ENCODE results near the gene CPA4.
"Not testable (repeated sequence)": the region's sequence is repeated elsewhere in the genome, so short reads cannot be mapped to it uniquely, and the experiment has no call there.

The CPA4 gene, protein sequence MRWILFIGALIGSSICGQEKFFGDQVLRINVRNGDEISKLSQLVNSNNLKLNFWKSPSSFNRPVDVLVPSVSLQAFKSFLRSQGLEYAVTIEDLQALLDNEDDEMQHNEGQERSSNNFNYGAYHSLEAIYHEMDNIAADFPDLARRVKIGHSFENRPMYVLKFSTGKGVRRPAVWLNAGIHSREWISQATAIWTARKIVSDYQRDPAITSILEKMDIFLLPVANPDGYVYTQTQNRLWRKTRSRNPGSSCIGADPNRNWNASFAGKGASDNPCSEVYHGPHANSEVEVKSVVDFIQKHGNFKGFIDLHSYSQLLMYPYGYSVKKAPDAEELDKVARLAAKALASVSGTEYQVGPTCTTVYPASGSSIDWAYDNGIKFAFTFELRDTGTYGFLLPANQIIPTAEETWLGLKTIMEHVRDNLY

DNA sequence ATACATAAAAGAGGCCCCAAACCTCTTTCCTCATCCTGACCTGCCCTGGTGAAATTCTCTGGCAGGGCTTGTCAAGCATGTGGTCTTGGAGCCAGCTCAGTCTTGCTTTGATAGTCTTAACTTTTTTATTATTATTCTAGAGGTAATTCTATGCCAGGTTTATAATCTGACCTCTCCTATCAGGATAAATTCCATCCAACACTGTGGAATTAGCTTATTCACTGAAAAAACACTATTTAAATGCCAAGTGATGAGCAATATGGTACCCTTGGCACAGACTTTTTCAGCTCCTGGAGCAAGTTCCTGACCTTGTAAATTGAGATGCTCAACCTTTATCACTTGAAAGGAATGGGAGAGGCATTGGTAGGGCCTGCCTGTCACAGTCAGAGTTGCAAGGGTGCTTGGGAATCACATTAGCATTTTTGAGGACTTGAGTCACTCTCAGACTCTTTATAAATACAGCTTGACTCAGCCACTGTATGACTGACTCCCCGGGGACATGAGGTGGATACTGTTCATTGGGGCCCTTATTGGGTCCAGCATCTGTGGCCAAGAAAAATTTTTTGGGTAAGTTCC, at the start of gene CPA4:
Gene CPA4, plus strand, starts transcription at position 480 of the 576 bp plus-strand sequence. Its CDS starts 20 bp downstream, at position 500.
- no peak for DNase-seq

DNA sequence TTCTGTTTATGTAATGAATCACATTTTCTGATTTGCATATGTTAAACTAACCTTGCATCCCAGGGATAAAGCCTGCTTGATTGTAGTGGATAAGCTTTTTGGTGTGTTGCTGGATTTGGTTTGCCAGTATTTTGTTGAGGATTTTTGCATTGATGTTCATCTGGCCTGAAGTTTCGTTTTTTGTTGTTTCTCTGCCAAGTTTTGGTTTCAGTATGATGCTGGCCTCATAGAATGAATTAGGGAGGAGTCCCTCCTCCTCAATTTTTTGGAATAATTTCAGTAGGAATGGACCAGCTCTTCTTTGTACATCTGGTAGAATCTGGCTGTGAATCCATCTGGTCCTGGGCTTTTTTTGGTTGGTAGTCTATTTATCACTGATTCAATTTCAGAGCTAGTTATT, 49.5 kb upstream of the CPA4 start:
- not testable (repeated sequence) for DNase-seq

DNA sequence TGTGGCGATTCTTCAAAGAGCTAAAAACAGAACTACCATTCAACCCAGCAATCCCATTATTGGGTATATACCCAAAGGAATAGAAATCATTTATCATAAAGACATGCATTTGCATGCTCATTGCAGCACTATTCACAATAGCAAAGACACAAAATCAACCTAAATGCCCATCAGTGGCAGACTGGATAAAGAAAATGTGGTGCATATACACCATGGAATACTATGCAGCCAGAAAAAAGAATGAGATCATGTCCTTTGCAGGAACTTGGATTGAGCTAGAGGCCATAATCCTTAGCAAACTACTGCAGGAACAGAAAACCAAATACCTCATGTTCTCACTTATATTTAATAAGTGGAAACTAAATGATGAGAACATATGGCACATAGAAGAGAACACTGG, 46.5 kb upstream of the CPA4 start:
- DNase-seq = not testable (repeated sequence)

DNA sequence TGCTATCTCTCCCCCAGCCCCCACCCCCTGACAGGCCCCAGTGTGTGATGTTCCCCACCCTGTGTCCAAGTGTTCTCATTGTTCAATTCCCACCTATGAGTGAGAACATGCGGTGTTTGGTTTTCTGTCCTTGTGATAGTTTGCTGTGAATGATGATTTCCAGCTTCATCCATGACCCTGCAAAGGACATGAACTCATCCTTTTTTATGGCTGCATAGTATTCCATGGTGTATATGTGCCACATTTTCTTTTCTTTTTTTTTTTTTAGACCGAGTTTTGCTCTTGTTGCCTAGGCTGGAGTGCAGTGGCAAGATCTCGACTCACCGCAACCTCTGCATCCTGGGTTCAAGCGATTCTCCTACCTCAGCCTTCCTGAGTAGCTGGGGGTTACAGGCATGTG, 44.1 kb upstream of the CPA4 start:
- DNase-seq = not testable (repeated sequence)

DNA sequence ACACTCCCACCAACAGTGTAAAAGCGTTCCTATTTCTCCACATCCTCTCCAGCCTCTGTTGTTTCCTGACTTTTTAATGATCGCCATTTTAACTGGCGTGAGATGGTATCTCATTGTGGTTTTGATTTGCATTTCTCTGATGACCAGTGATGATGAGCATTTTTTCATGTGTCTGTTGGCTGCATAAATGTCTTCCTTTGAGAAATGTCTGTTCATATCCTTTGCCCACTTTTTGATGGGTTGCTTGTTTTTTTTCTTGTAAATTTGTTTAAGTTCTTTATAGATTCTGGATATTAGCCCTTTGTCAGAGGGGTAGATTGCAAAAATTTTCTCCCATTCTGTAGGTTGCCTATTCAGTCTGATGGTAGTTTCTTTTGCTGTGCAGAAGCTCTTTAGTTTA, 43.3 kb upstream of the CPA4 start:
- DNase-seq = not testable (repeated sequence)

DNA sequence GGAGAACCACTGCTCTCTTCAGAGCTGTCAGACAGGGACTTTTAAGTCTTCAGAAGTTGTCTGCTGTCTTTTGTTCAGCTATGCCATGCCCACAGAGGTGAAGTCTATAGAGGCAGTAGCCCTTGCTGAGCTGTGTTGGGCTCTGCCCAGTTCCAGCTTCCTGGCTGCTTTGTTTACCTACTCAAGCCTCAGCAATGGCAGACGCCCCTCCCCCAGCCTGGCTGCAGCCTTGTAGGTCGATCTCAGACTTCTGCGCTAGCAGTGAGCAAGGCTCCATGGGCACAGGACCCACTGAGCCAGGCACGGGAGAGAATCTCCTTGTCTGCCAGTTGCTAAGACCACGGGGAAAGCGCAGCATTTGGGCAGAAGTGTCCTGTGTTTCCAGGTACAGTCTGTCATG, 38.4 kb upstream of the CPA4 start:
- no peak for DNase-seq

DNA sequence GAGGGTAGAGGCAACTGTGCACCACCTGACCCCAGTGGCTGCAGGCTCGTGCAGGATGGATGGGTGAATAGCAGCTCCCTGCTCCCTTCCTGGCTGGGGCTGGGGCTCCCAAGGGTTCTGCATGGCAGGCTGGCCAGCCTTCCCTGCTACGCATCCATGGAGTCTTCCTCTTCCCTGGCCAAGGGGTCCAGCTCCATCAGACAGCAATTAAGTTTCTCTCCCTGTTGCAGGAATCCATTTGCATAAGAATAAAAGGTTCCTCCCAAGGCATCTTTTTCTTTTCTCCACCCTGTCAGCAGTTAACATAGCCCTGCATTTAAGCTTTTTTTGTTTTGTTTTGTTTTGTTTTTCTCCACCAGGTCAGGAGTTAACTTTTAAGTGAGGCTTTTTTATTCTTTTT, 36.3 kb upstream of the CPA4 start:
- DNase-seq = no peak

DNA sequence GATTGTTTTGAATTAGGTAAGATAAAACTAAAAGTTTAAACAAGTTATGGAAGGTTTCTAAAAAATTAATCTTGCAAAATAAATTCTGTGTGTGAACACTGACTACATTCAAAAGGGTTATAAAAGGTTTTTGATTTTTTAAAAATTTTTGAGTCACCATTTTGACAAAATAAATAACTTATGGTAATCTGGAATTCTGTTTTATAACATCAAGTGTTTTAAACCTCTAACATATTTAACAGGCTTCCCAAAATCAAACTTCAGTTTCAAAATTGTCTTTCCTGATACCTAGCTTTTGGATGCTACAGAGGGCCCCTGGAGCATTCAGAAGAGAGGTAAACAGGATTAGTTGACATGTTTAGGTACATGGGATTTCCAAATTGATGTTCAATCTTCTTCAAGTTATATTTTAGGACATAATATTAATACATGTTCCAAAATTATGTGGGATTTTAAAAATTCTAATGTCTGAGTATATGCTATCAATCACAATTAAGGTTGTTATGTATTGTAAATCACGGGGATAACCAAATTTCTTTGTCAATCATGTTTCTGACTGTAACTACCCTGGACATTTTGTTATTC, 34.4 kb upstream of the CPA4 start:
- DNase-seq = no peak

DNA sequence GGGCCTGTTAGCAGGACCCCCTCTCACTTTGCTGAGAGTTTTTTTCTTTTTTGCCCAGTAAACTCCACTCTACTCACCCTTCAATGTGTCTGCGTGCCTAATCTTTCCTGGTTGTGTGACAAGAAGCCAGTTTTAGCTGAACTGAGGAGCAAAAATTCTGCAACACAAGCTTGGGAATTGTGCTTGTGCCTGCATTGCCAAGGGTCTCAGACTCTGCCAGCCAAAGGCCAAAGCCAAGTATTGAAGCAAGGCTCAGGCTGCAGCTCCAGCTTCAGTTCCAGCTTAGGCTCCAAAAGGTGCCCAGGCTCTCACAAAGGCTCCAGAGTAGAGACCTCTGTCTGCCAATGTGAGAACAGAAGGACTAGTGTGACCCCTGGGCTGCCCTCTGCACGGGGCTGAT, 30.5 kb upstream of the CPA4 start:
- DNase-seq = no peak

DNA sequence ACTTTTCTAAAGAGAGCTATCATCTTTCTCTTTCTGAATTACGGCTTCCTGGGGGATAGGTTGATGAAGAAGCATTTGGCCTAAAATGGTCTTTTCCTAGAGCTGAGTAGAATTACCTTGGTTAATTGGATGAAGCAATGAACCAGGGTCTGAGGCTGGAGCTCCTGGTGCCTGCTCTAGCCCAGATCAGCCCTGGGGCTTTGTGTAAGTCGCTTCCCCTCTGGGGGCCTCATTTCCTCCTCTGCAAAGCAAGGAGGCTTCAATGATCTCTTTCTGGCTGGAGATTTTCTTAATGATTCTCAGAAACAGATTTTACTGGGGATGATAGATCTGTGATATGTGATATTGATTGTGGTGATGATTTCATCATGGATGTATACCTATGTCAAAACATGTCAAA, 29.8 kb upstream of the CPA4 start:
- DNase-seq = no peak

DNA sequence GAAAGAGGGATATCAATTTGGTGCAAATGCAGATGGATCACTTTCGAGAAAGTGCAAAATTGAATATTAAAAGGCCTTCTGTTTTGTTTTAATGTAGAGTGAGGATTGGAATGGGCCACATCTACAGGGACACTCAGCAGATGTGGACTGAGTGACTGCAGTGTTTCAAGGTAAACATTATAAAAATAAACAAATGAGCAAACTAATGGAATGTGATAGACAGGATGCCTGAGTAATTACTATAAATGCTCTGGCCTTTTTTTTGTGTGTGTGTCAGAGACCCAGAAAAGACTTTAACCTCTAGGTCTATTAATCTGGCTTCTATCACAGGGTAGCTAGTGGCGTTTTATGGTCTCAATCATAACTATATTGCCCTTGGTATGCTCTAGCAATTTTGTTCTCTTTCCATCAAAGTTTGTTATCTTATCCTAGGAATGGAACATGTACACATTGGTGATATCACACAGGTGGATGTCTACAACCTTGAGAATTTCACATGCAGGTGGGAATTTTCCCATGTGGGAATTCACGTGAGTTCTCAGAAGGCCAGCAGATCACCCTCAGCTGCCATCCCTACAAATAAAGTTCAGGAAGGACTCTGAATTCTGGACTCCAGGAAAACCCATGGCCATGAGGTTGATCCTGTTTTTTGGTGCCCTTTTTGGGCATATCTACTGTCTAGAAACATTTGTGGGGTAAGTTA, 26.6 kb upstream of the CPA4 start, which contains the start of gene CPA2:
Gene CPA2, plus strand, starts transcription at position 606 of the 703 bp plus-strand sequence. Its CDS starts 19 bp downstream, at position 625.
- no peak for DNase-seq

DNA sequence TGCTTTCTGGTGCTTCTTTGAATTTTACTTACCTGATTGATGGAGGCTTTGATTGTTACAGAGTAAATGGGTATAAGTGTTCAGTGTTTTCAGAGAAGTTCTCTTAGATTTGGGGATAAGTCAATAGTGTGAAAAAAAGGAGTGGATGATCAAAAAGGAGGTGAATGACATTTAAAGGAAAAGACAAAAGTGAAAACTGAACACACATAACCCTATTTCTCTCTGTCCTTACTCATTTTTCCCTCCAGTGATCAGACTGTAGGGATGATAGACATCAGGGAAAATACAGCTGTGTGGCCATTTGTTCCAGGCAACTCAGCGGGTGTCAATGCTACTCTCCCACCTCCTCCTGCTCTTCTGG, 26.0 kb upstream of the CPA4 start:
- no peak for DNase-seq

DNA sequence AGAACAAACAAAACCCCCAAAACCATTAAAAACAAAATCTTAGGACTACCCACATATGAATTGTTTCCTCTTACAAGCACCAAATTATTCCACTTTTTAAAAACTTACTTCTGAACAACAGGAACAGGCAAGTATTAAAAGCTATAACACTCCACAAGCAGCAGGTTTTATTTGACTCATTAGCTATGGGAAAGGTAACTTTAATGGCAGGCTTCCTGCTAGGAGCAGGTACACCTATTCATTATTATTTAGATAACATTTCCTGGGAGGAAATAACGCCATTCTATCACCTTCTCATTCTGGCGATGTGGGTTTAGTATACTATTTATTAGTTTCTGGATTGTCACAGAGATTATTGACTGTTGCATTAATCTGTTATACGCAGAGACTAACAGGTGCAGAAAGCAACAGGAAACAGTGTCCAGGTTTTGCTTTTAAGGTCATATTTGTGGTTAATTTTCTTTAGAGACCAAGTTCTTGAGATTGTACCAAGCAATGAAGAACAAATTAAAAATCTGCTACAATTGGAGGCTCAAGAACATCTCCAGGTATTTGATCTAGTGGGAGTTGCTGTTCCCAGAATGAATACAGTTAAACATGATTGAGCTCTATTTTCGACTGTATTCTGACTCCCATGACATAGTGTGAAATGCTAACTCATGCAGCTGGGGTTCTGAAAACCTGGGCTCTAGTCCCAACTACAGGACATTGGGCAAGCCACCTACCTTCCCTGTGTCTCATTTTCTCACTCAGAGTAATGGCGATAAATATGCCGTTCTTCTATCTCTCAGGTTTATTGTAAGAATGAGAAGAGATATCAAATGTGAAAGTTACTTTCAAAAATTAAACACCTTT, 24.3 kb upstream of the CPA4 start:
- DNase-seq = no peak

DNA sequence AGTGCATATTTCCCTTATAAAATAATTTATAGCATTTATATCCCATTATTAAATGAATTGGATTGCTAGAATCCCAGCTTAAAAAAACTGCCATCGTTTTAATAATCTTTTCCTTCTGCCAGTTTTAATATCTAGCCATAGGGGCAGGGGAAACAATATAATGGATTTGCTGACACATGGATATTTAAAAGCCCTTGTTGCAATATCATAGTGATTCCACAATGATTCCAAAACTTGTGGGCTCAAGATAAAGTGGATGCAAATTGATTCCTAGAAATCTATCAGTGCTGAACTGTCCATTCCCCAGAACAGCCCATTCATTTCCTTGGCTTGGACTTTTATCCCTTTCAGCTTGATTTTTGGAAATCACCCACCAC, 23.7 kb upstream of the CPA4 start:
- no peak for DNase-seq

DNA sequence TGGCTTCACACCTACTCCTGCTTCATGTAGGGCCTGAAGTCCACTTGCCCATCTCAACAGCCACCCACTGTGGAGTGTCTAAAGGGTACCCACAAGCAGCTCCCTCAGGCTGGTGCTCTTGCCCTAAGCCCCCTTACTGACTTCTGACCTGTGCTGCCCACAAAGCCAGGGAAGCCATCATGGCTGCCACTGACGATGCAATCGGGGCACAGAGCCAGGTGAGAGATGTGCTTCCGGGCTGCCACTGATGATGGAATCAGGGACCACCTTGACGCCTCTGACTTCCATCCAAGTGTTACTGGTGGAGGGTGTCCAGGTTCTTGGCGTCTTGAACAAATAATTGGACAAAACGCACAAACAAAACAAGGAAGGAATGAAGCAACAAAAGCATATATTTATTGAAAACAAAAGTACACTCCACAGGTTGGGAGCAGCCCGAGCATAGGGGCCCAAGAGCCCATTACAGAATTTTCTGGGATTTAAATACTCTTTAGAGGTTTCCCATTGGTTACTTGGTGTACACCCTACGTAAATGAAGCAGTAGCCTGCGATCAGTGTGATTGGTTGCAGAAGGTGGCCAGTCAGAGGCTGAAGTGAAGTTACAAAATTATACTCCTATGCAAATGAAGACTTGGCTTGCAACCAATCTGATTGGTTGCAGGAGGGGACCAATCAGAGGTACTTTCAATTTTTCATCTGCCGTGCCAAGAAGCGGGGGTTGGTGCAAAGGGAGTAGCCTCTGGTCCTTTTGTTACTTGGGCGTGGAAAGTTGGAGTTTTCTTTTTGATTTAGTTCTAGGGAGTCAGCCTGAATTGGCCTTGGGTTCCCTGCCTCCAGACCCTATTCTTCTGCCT, 21.8 kb upstream of the CPA4 start:
- DNase-seq = no peak

DNA sequence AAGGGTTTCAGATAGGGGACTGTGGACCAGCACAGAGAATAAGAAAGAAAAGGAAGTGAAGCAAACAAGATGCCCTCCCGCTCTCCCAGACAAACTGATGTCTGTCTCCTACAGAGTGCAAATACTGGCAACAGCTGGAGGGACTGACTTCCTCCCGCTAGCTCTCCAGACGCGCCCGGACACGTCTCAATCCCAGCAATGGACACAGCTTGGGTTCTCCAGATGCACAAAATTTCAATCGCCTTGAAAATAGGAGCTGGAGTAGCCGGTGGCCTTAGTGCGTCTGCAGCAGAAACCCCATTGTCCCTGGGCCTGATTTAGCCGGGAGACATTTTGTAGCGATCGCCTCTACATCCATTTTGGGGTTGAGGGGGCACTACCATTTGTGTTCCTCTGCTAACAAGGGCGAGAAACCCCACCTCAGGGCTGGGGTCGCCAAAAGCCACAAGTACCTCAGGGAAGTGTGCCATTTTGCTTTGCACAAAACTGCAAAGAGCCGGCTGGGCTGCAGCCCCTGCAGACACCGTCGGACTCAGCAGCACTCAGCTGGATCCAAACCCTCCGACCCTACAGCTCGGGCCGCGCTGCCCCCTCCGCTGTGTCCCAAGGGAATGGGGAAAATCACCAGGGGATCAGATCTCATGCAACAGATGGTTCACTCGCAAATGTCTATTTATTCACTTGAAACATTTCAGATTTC, 20.4 kb upstream of the CPA4 start:
- peak; percentile 18 for DNase-seq

DNA sequence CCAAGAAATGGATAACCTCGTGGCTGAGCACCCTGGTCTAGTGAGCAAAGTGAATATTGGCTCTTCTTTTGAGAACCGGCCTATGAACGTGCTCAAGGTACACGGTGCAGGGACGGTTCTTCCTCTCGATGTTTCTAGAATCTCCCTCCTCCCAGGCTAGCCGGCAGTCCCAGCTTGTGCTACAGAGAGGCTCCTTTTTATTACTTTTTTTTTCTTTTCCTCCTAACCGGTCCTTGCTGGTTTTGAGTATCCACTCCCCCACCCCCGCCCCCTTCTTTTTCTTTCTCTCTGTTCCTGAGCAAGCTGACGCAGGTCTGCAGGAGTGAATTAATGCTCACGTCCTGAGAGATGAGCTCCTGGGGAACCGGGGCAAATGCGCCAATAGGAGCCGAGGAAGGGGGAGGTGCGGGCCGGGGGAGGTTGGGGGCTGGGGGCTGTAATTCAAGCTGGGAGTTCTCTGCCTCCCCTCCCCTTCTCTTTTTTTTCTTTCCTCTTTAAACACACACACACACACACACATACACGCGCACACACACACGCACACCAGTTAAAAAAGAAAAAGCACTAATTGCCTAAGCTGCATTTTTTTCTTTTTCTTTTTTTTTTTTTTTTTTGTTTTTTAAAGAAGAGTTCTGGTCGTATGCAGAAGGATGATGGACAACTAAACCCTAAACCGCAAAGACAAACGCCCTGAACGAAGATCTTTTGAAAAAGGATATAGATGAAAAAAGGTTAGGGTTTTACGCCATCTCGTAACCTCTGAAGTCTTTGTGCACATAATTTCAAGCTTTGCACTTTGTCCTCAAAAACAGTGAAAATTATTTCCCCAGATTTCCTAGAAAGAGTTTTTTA, 19.7 kb upstream of the CPA4 start:
- DNase-seq = peak; percentile 77

DNA sequence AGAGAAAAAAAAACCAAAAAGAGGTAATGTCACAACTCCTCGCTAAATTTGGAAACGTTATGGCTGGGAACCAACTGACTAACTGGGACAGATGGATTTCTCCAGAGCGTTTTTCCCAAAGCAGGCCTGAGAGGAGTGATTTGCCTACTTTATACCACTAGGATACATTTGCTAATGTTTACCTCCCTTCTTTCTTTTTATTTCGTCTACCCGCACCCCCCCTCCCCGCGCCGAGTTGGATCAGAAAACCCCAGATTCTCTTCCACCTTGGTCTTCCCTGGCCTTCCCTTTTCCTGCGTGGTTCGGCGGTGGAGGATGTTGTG, 19.1 kb upstream of the CPA4 start:
- no peak for DNase-seq

DNA sequence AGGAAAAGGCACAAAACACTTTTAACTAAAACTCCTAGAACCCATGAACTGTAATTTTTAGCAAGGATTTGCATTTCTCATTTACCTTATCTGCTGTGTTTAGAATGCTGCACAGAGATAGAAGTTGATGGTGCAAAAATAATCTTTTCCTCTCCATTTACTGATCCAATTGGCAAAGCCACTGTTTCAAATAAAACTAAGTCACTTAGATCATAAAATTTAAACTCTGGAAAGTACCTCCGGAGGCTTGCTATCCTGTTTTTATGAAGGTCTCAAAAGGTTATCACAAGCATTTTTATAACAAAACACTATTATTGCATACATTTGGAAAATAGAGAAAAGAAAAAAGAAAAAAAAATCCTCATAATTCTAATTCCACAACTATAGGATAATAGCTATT, 18.7 kb upstream of the CPA4 start:
- no peak for DNase-seq

DNA sequence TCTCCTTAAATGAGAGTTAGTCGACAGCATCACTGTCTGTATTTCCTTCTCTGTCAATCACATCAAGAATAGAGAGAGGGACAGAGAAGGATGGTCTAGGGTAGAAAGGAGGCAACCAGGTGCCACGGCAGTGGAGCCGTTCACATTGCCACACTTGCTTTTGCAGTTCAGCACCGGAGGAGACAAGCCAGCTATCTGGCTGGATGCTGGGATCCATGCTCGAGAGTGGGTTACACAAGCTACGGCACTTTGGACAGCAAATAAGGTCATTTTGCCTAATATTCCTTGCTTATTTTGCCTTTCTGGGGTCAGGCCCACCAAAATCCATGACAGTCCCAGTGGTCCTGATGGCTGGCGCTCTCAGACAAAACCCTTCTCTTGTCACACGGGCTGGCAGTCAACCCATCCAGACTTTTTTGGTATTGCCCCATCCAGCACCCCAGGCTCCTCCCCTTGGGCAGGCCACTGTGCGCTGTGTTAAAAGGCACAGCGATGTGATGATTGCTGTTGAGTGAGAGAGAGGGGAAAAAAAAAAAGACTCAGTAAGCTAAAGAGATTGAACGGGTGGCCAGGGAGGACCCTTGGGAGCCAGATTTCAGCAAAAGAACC, 17.9 kb upstream of the CPA4 start:
- DNase-seq = no peak

Data from NCI-H510A (cell line).